Measurements from ENCODE around the gene PNPLA4.

Gene PNPLA4

DNA sequence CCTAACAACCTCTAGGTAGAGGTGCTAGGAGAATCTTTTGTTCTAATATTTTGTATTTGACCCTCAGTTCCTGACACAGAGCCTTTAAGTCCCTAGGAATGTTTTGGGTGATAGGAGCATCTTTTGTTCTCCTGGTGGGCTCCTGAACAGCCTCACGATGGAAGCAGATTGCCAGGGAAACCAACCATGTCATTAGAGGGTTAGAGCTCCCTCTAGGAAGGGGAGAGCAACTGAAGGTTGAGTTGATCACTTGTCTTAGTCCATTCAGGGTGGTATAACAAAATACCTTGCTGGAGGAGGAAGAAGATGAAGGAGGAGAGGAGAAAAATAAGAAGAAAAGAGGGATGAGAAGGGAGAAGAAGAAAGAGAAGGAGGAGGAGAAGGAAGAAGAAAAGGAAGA is 75.0 kb downstream of the PNPLA4 start:
- DNase-seq (ENCODE audit: low spot score) = no peak
